ENCODE measurements around the gene SLC30A1.
"Not testable (repeated sequence)": the region's sequence is repeated elsewhere in the genome, so short reads cannot be mapped to it uniquely, and the experiment has no call there.

Gene SLC30A1

GRCh38 chr1:211583011-211583992, 4.3 kb upstream of the SLC30A1 start:
- DNase-seq = no peak

GRCh38 chr1:211581526-211581925, 2.6 kb upstream of the SLC30A1 start:
- DNase-seq = peak; percentile 69

GRCh38 chr1:211580303-211580687, 1.3 kb upstream of the SLC30A1 start:
- DNase-seq = no peak

- peak; percentile 53 for DNase-seq
These were observed 710 bp upstream of the SLC30A1 start for GRCh38 chr1:211579440-211580302.

GRCh38 chr1:211577819-211578639, 932 bp downstream of the SLC30A1 start:
- peak; percentile 61 for DNase-seq

- no peak for DNase-seq
These were observed 1.6 kb downstream of the SLC30A1 start for GRCh38 chr1:211577277-211577818.

- no peak for DNase-seq
These were observed 2.2 kb downstream of the SLC30A1 start for GRCh38 chr1:211576717-211577116.

- peak; percentile 27 for DNase-seq
These were observed 4.3 kb downstream of the SLC30A1 start for GRCh38 chr1:211574705-211575104.

GRCh38 chr1:211571998-211572397, 7.0 kb downstream of the SLC30A1 start:
- DNase-seq = no peak

GRCh38 chr1:211570378-211570777, 8.6 kb downstream of the SLC30A1 start:
- not testable (repeated sequence) for DNase-seq

GRCh38 chr1:211566431-211567025, 12.4 kb downstream of the SLC30A1 start:
- no peak for DNase-seq

GRCh38 chr1:211564084-211564483, 14.9 kb downstream of the SLC30A1 start:
- no peak for DNase-seq

- DNase-seq = no peak
These were observed 19.5 kb downstream of the SLC30A1 start for GRCh38 chr1:211559222-211560010.

GRCh38 chr1:211557894-211558625, 20.9 kb downstream of the SLC30A1 start:
- no peak for DNase-seq

GRCh38 chr1:211553549-211553948, 25.4 kb downstream of the SLC30A1 start:
- no peak for DNase-seq

- DNase-seq = peak; percentile 31
These were observed 27.1 kb downstream of the SLC30A1 start for GRCh38 chr1:211551638-211552460.

GRCh38 chr1:211549092-211549711, 29.8 kb downstream of the SLC30A1 start:
- DNase-seq = no peak

GRCh38 chr1:211548321-211549091, 30.5 kb downstream of the SLC30A1 start:
- no peak for DNase-seq

All from fibroblast of skin of back (primary cell).